Transverse colon (tissue), 4 donors: ENCODE measurements around the gene MUSTN1. TPM values are rescaled to one million over a fixed set of nuclear protein-coding genes. Genes with fewer than 3 reads are reported as not detected.

ENCODE experiments used
- DNase-seq: peaks from one replicate; pipeline ENCODE4 v3.0.0-alpha.2; 2019
- H3K27ac ChIP-seq, 4 donors: fragments of 200-600 bp; sonication (generic); 2 replicates each; pipeline ENCODE4 v1.5.1; 2016 to 2018; ENCODE audit warnings: inconsistent platforms in 4 of 4
- H3K27me3 ChIP-seq: fragments of 200-600 bp; sonication (generic); 2 replicates; pipeline ENCODE4 v1.5.1; 2017; ENCODE audit warnings: inconsistent platforms
- H3K36me3 ChIP-seq, 4 donors: fragments of 200-600 bp; sonication (generic); 2 replicates each; pipeline ENCODE4 v1.5.1; 2017 to 2019; ENCODE audit warnings: inconsistent platforms in 4 of 4
- H3K4me1 ChIP-seq, 4 donors: fragments of 200-600 bp; sonication (generic); 2 replicates each; pipeline ENCODE4 v1.5.1; 2017 to 2020; ENCODE audit warnings: inconsistent platforms in 4 of 4
- H3K4me3 ChIP-seq, 4 donors: fragments of 200-600 bp; sonication (generic); 1 replicate in 1 of 4; 2 replicates in 3 of 4; pipeline versions ENCODE4 v1.5.1 to v1.6.1; 2017 to 2019; ENCODE audit warnings: inconsistent platforms in 4 of 4
- H3K9me3 ChIP-seq, 2 donors: fragments of 200-600 bp; sonication (generic); 2 replicates each; pipeline ENCODE4 v1.5.1; 2017 to 2019; ENCODE audit warnings: inconsistent platforms in 2 of 2
- EP300 ChIP-seq: sonication (generic); formaldehyde crosslinking; IDR thresholded peaks from one replicate; pipeline ENCODE4 v1.6.1; 2017; ENCODE audit warnings: antibody characterized with exemption, low read depth
- POLR2A ChIP-seq: fragments of 450-650 bp; IDR thresholded peaks from one replicate; pipeline ENCODE4 v1.6.1; 2016; ENCODE audit warnings: antibody characterized with exemption, mild to moderate bottlenecking, moderate library complexity
- POLR2AphosphoS5 ChIP-seq, 3 donors: sonication (generic); formaldehyde crosslinking; IDR thresholded peaks; one replicate each; pipeline ENCODE4 v1.6.1; 2016; ENCODE audit warnings: antibody characterized with exemption in 3 of 3
- WGBS, 2 donors: methylation state at CpG; one replicate each; pipeline ENCODE4 v1.1.5; 2018; ENCODE audit warnings: low coverage in 1 of 2; 5-methylcytosine and 5-hydroxymethylcytosine counted together
- in situ Hi-C, 4 donors: fragments of 200-750 bp; cut with MboI; loops; one replicate each; pipeline versions ENCODE4 v1.15.0 to v1.15.1; 2017; ENCODE audit warnings: low sequenced_read_pairs in 3 of 4, low pct_ligation_motif_present in 1 of 4, low pct_unique_long_range_greater_than_20kb in 1 of 4
- intact Hi-C: fragments of 100-400 bp; cut with DNase I; formaldehyde crosslinking; loops from one replicate; pipeline ENCODE4 v1.15.1; 2023; ENCODE audit warnings: low total_unique reads
- total RNA-seq, 4 donors: library from RNA; depleted of rRNA; stranded (reverse); fragments of >200 nt; gene quantifications; one replicate each; pipeline ENCODE4 v1.1.0, GENCODE V29; 2016
- TF ChIP-seq, protein P1 (sequence below), 5 experiments: fragments of 200-600 bp in 3 of 5; fragments of 450-650 bp in 2 of 5; sonication (generic) in 3 of 5; IDR thresholded peaks; 1 replicate in 2 of 5; 2 replicates in 3 of 5; pipeline ENCODE4 v1.5.1; 2016 to 2017; ENCODE audit warnings: antibody characterized with exemption in 5 of 5, inconsistent platforms in 3 of 5, mild to moderate bottlenecking in 2 of 5, moderate library complexity in 1 of 5

Gene MUSTN1
- total RNA-seq, 4 donors from 2014 or later: 3.0 to 26.5 (median 11.8) TPM

DNA sequence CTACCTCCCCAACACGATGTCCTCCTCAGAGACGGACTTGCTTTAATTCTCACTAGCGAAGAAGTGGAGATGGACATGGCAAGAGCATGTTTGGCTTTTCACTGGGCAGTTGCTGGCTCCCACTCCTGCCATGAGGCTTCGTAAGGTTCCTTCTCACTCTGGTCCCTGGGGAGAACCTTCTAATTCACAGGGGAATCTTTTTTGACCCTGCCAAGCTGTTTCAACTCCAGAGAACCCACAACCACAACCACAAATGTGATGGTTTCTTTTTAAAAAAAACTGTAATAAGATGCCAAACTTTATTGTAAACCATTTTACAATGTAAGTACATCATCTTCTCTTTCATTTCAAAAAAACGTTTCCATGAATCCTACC is 1.6 kb upstream of the MUSTN1 start:
- 90% methylated on average over 2 to 5 of the region's 5 CpGs for WGBS, 2 donors
- TF ChIP-seq POLR2AphosphoS5 (IDR thresholded peaks at IDR 0.05) (no peak), EP300 (no peak)
- Histone ChIP-seq H3K36me3 (no peaks in the 10 kb centered on the region), H3K9me3 (no peaks in the 10 kb centered on the region), H3K4me3 (no peak overlapping the region), H3K27me3 (no peaks in the 10 kb centered on the region), H3K27ac (no peak overlapping the region), H3K4me1 (peaks cover under 1 to 7% (median 2%) of the 10 kb centered on the region in 4 donors)
- intact Hi-C loops (no loop called here), in situ Hi-C loops (loop anchor here in 1 of 4 donors (25.0 kb wide), 1 partner anchor 251 kb away; no protein-coding TSS in a partner anchor)
- DNase-seq: no peak

DNA sequence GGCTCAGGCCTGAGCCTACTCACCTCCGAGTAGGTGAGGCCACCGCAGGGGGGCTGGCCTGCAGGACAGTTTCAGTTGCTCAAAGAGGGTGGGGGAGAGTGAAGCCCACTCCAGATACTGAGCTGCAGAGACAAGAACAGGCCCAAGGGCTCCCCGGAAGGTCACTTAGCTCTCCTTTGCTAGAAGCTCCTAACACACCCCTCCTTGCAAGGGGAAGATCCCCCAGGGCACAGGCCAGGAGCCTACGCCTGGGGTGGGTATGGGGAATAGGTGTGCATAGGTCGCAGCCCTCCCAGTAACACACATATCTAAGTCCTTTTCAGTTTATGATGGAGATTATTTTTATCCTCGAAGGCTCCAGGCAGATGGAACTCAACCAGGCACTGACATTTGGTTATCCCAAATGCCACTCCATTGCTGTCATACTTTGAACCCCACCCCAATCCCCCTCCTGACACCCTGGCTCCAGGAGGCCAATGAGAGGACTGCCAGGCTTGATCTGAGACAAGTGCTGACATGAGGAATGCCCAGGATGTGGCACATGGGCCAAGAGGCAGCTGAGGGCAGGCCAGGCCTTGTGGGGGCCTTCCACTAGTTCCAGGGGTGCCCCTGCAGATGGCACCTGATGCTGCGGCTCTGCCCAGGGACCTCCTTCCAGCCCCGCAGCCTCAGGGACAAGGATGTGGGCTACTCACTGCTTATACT is 1.1 kb upstream of the MUSTN1 start:
- Histone ChIP-seq H3K9me3 (no peaks in the 10 kb centered on the region), H3K4me3 (no peak overlapping the region), H3K27me3 (no peaks in the 10 kb centered on the region), H3K4me1 (peaks cover 5 to 10% (median 6%) of the 10 kb centered on the region in 4 donors), H3K27ac (peak overlapping the region in 3 of 4 donors; percentile 4 to 62 (median 8)), H3K36me3 (no peaks in the 10 kb centered on the region)
- TF ChIP-seq POLR2AphosphoS5 (IDR thresholded peaks at IDR 0.05) (no peak), EP300 (no peak), POLR2A (no peak)
- TF ChIP-seq, protein P1, sequence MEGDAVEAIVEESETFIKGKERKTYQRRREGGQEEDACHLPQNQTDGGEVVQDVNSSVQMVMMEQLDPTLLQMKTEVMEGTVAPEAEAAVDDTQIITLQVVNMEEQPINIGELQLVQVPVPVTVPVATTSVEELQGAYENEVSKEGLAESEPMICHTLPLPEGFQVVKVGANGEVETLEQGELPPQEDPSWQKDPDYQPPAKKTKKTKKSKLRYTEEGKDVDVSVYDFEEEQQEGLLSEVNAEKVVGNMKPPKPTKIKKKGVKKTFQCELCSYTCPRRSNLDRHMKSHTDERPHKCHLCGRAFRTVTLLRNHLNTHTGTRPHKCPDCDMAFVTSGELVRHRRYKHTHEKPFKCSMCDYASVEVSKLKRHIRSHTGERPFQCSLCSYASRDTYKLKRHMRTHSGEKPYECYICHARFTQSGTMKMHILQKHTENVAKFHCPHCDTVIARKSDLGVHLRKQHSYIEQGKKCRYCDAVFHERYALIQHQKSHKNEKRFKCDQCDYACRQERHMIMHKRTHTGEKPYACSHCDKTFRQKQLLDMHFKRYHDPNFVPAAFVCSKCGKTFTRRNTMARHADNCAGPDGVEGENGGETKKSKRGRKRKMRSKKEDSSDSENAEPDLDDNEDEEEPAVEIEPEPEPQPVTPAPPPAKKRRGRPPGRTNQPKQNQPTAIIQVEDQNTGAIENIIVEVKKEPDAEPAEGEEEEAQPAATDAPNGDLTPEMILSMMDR (IDR thresholded peaks at IDR 0.05): no peak
- WGBS, 2 donors: 67 to 90% methylated on average over 3 to 8 of the region's 8 CpGs
- intact Hi-C loops: no loop called here
- in situ Hi-C loops: loop anchor here in 1 of 4 donors (25.0 kb wide), 1 partner anchor 251 kb away; no protein-coding TSS in a partner anchor
- no peak for DNase-seq

DNA sequence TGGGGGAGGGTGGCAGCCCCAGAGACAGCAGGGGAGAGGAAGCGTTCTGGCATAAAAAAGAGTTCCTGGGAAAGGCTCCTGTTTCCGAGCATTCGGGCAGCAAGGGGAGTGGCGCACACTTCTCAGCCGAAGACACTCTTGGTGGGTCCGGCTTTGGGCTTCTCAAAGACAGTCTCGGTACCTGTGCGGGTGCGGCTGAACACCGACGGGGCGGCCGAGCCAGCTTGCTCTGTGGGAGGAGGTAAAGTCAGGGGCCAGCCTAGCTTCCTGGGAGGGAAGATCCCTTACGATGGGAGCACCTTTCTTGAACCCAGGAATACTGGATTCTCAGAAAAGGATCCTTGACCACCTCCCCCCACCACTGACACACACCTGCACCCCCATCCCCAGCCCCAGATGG is 1.6 kb downstream of the MUSTN1 start:
- Histone ChIP-seq H3K4me3 (no peak overlapping the region), H3K36me3 (no peaks in the 10 kb centered on the region), H3K4me1 (peaks cover 5 to 10% (median 6%) of the 10 kb centered on the region in 4 donors), H3K27me3 (no peaks in the 10 kb centered on the region), H3K9me3 (no peaks in the 10 kb centered on the region), H3K27ac (no peak overlapping the region)
- DNase-seq: no peak
- intact Hi-C loops (no loop called here), in situ Hi-C loops (loop anchor here in 1 of 4 donors (25.0 kb wide), 1 partner anchor 254 kb away; no protein-coding TSS in a partner anchor)
- TF ChIP-seq, protein P1 (IDR thresholded peaks at IDR 0.05): no peak
- no peak for TF ChIP-seq POLR2A
- TF ChIP-seq POLR2AphosphoS5 (IDR thresholded peaks at IDR 0.05): no peak
- TF ChIP-seq EP300: no peak
- WGBS, 2 donors: 91% methylated on average over 14 of the region's 14 CpGs; no CpG with 5 or more reads in 1 of the 2 donors

DNA sequence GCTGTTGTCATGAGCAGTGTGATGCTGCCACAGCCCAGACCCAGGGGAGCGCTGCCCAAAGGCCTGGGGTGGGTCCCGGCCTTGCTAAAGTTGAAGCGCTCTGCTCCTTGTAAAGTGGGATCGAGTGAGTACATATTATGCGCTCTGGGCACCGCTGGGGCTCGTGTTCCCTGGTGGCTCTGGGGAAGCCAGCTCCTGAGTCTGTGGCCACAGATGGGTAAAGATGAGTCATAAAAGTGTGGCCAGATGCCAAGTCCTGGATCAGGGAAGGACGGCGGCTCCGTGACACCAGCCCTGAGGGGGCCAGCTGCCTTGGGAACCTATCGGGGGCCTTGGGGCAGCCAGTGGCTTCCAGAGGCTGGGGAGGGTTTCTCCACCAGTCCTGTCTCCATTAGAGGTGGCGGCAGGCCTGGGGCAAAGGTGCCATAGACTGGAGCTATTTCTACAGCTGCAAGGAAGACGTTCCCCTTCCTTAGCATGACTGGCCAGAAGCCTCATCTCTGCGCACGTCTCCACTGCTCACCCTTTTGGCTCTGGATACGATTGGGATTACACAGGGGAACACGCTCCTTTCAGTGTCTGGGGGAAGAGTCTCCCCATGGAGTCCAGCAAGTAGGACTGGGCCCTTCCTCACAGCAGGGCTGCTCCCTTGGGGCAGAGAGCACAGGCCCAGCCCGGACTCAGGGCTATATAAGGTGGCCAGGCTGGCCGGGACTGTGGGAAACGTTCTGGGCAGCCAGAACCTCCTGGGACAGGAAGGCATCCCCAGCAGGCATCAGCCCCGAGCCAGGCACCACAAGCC is 3.1 kb downstream of the MUSTN1 start:
- peak; percentile 34 for DNase-seq
- no peaks in the 10 kb centered on the region for H3K36me3 ChIP-seq
- WGBS, 2 donors: 51% methylated on average over 21 of the region's 21 CpGs; no CpG with 5 or more reads in 1 of the 2 donors
- in situ Hi-C loops (loop anchor here in 1 of 4 donors (25.0 kb wide), 1 partner anchor 256 kb away; no protein-coding TSS in a partner anchor), intact Hi-C loops (no loop called here)
- no peaks in the 10 kb centered on the region for H3K9me3 ChIP-seq
- H3K27me3 ChIP-seq: no peaks in the 10 kb centered on the region
- TF ChIP-seq POLR2A: no peak
- TF ChIP-seq, protein P1 (IDR thresholded peaks at IDR 0.05): no peak
- no peak for TF ChIP-seq EP300
- no peak for TF ChIP-seq POLR2AphosphoS5 (IDR thresholded peaks at IDR 0.05)
- no peak overlapping the region for H3K4me3 ChIP-seq
- H3K27ac ChIP-seq: peak overlapping the region in 1 of 4 donors; percentile 21
- peaks cover 5 to 10% (median 6%) of the 10 kb centered on the region in 4 donors for H3K4me1 ChIP-seq
